ENCODE measurements around the gene CST3. TPM values are rescaled to one million over a fixed set of nuclear protein-coding genes. Genes with fewer than 3 reads are reported as not detected.

The CST3 gene
- polyA plus RNA-seq, 1 donor from 2014 or later, result 54.6 TPM

Other genes with a start within 250 kb of the CST3 start
- 126 and 133 TPM in 2 replicates for gene NAPB, start 216.5 kb downstream of the CST3 start, polyA plus RNA-seq
- gene CSTL1, start 198.3 kb downstream of the CST3 start, polyA plus RNA-seq, result not detected in 2 replicates
- gene CST11, start 185.1 kb downstream of the CST3 start, polyA plus RNA-seq, result not detected in 2 replicates
- gene CST8, start 146.8 kb downstream of the CST3 start, polyA plus RNA-seq, result not detected in 2 replicates
- gene CST9L, start 69.5 kb downstream of the CST3 start, polyA plus RNA-seq, result not detected in 2 replicates
- not detected in 2 replicates for gene CST9, start 32.0 kb downstream of the CST3 start, polyA plus RNA-seq
- gene CST4, start 51.1 kb upstream of the CST3 start, polyA plus RNA-seq, result not detected in 2 replicates
- gene CST1, start 113.0 kb upstream of the CST3 start, polyA plus RNA-seq, result not detected in 2 replicates
- not detected in 2 replicates for gene CST2, start 188.8 kb upstream of the CST3 start, polyA plus RNA-seq
- gene CST5, start 241.8 kb upstream of the CST3 start, polyA plus RNA-seq, result not detected in 2 replicates